Epithelial cell of proximal tubule (primary cell): ENCODE data around the gene ADRM1. TPM values are rescaled to one million over a fixed set of nuclear protein-coding genes. Genes with fewer than 3 reads are reported as not detected.

Experiments
- DNase-seq: peaks from one replicate; pipeline ENCODE4 v3.0.0-alpha.2; 2011; ENCODE audit warnings: low read depth
- H3K4me3 ChIP-seq: 2 replicates; pipeline ENCODE4 v1.5.1; 2011; ENCODE audit warnings: low read depth, mild to moderate bottlenecking, low read length
- total RNA-seq: library from RNA; depleted of rRNA; stranded (reverse); fragments of >200 nt; gene quantifications from 2 replicates; pipeline ENCODE4 v1.2.3, GENCODE V29; 2015
- TF ChIP-seq, protein P1 (sequence below): conservative IDR thresholded peaks from 2 replicates; pipeline ENCODE4 v1.5.1; 2012; ENCODE audit warnings: low read depth, mild to moderate bottlenecking, low read length

Gene ADRM1
- total RNA-seq, 1 donor from 2014 or later = 227 TPM

DNA sequence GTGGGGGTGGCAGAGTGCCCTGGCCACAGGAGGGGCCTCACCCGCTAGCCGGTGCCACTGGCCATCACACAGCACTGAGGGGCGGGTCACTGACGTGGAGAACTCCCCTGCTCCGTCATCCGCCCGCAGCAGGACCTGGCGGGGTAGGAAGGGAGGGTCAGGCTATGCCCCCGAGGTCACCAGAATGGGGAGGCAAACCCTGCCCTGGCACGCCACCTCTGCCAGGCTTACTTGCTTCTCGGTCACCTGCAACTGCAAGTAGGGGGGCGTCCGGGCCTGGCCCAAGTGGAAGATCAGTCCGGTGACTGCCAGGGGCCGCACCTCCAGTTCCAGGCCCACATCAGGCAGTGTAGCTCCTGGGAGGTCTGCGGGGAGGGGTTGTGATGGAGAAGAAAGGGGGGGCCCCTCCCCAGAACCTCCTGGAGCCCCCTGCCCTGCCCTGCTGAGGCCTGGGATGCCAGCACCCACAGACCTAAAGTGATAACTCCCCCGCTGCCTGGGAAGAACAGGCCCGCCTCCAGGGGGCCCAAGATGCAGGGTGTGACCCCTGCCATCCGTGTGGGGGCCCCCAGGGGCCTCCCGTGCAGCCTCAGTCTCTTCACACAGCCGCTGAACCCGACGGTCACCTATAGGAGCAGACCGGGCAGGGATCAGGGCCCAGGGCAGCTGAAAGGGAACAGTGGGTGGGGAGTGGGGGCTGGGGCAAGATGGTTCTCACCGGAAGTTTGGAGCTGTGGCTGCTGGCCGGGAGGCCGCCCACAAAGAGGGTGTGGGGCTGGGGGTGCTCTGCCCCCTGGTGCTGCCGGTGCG is 7.4 kb downstream of the ADRM1 start:
- no peak for DNase-seq
- TF ChIP-seq, protein P1, sequence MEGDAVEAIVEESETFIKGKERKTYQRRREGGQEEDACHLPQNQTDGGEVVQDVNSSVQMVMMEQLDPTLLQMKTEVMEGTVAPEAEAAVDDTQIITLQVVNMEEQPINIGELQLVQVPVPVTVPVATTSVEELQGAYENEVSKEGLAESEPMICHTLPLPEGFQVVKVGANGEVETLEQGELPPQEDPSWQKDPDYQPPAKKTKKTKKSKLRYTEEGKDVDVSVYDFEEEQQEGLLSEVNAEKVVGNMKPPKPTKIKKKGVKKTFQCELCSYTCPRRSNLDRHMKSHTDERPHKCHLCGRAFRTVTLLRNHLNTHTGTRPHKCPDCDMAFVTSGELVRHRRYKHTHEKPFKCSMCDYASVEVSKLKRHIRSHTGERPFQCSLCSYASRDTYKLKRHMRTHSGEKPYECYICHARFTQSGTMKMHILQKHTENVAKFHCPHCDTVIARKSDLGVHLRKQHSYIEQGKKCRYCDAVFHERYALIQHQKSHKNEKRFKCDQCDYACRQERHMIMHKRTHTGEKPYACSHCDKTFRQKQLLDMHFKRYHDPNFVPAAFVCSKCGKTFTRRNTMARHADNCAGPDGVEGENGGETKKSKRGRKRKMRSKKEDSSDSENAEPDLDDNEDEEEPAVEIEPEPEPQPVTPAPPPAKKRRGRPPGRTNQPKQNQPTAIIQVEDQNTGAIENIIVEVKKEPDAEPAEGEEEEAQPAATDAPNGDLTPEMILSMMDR = no peak
- H3K4me3 ChIP-seq = no peak overlapping the region

DNA sequence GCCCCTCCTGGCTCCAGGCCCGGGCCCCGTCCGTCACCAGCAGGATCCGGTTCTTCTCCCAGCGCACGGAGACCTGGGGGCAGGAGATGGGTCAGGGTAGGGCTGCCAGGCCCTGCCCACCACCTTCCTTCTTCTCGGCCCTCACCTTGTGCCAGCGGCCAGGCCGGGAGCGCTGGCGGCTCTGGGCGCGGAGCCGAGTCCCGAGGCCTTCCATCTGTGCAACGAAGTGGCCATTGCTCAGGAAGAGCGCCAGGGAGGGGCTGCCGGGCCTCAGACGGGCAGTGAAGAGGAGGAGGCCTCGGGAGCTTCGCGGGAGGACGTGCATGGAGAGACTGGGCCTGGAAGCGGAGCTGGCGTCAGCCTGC is 7.9 kb downstream of the ADRM1 start:
- no peak for DNase-seq
- TF ChIP-seq, protein P1 = no peak
- no peak overlapping the region for H3K4me3 ChIP-seq

DNA sequence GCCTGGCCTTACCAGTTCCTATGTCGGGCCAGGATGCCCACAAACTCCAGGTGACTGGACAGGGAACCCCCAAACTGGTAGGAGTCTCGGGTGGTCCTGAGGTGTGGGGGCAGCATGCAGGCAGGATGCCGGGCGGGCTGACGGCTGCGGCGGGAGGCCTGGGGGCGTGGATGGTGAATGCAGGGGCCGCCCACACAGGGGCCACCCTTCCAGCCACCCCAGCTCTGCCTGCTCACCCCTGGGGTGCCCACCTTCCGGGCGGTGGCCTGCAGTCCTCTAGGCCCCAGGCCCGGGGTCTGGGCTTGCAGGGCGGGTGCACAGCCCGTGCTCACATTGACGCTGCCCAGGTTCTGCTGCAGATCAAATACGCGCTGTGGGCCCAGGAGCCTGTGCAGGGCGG is 8.4 kb downstream of the ADRM1 start:
- DNase-seq = no peak
- H3K4me3 ChIP-seq = no peak overlapping the region
- TF ChIP-seq, protein P1 = no peak

DNA sequence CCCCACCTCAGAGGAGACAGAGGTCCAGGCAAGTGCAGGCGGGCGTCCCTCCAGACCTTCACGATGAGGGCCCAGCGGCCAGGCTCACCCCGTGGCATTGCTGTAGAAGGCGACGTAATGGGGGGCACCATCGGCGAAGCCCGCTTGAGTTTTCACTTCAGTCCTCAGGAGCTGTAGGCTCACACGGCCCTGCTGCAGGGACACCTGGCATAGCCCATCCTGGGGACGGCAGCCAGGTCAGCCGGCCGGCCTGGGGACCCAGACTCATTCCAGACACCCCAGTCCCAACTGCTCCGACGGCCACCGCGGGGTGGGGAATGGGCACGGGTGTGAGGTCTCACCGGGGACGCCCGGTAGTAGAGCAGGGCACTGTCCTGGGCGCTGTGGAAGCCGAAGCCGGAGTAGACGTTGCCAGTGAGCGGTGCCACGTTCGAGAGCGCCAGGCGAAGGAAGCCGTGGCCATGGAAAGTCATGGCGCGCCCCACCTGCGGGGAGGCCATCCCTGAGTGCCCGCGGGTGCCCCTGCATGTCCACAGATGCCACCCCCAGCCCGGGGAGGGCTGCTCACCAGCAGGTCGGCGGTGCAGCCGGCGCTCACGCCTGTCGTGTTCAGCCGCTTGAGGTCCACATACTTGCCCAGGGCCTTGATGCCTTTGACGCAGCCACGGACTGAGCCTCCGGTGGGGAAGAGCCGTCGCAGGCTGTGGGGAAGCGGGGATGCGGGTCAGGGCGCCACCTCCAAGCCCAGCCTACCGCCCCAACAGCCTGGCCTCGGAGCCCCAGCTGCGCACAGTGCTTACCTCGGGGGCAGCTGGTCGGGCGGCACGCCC is 9.2 kb downstream of the ADRM1 start:
- no peak overlapping the region for H3K4me3 ChIP-seq
- TF ChIP-seq, protein P1 = no peak
- DNase-seq = no peak

DNA sequence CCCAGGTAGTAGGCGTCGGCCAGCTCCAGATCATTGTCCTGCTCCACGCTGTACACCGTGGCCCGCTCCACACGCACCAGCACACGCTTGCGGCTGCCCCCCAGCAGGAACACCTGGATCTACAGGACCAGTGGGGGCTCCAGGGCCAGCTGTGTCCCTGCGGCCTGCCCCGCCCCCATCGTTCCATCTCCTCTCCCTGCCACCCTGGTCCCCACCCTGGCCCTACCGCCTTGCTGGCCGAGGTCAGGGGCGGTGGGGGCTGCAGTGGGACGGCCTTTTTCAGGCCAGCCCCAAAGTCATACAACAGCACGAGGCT is 9.8 kb downstream of the ADRM1 start:
- no peak for DNase-seq
- no peak overlapping the region for H3K4me3 ChIP-seq
- TF ChIP-seq, protein P1 = no peak

DNA sequence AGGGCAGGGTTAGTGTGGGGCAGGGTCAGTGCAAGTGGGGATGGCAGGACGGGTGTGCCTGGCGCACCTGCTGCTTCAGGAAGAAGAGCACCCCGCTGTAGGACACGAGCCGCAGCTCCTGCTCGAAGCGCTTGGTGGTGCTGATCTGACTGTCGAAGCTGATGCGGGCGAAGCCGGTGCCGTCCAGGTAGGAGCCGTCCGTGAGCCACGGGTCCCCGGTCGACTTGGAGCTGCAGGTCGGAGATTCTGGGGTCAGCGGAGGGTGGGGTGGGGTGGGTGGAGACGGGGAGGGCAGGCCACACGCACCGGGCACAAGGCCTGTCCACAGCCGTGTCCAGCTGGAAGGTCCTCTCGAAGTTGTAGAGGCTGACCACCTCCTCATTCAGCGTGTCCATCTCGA is 10.2 kb downstream of the ADRM1 start:
- TF ChIP-seq, protein P1 = no peak
- H3K4me3 ChIP-seq = no peak overlapping the region
- no peak for DNase-seq
